Activated naive CD8-positive, alpha-beta T cell treated with anti-CD3 and anti-CD28 coated beads, Interleukin-2, amount 50 U/mL, for 16 hours (primary cell): ENCODE measurements around the gene GJA1.

Experiments used
- DNase-seq: peaks from one replicate; pipeline ENCODE4 v3.0.0-alpha.2; 2020; ENCODE audit warnings: low read depth, low spot score

Gene GJA1

DNA sequence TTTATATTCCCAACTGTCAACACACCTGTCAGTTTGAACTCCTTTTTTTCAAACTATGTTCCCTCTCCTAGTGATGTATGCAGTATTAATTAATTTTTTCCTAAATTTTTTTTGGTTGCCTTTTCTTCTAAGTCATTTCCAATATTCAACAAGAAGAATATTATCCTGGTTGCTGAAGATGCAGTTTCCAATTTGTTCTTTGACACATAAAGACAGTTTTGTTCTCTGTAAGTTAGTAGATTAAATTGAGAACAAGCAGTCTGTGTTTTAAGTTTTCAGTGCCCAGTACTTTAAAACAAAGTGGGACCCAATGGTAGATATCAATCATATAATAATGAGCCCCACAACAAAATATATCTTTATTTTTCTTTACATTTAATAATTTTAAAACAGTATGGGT is 47.3 kb downstream of the GJA1 start:
- DNase-seq, result no peak

DNA sequence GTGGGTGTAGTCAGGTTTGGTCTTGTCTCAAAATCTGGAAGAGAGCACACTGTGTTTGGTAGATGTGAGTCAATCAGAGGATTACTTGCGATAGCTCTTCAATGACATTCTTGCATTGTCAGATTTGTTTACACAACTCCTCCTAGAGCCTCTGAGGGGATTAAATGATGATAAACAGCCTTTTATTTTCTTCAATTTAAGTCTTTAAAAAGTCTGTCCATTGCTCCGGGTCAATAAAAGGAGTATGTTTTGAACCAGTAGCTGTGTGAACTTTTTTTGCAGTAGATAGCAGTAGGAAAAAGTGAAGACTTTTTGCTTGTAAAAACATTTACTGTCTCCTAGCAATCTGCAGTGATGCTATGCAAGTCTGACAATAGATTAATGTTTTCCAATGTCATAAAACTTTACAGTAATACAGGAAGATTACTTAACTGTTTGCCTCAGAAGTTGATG is 49.9 kb downstream of the GJA1 start:
- DNase-seq, result no peak

DNA sequence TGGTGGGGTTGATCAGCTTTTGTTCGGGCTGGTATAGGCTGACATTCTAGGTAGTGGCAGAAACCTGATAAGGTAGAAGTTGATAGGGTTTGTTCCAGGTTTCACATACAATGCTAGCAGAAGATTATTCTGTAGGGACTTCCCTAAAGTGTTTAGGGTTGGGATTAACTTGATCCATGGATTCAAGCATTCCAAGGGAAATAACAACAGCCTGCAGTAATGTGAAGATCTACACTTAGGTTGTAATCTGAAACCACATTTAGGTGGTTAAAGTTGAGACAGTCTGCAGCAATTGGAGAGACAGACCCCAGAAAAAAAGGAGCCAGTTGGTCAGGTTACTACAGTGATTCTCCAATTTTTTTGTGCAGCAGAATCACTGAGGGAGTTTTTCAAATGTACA is 56.1 kb downstream of the GJA1 start:
- DNase-seq, result no peak

DNA sequence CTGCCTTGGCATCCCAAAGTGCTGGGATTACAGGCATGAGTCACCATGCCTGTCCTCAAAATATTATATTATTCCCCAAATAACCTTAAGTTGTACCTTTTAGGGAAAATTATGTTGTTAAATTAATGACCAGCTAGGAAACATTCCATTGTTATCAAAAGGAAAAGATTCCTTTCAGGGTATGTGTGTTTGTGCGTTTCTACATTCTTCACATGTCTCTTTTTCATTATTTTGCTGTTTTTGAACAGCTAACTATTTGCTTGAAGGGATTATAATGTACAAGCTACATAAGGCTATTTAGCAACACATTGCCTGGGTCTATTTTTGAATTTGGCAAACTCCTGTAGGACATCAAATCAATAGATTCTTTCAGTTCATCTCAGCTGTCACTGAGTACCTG is 57.1 kb downstream of the GJA1 start:
- no peak for DNase-seq

DNA sequence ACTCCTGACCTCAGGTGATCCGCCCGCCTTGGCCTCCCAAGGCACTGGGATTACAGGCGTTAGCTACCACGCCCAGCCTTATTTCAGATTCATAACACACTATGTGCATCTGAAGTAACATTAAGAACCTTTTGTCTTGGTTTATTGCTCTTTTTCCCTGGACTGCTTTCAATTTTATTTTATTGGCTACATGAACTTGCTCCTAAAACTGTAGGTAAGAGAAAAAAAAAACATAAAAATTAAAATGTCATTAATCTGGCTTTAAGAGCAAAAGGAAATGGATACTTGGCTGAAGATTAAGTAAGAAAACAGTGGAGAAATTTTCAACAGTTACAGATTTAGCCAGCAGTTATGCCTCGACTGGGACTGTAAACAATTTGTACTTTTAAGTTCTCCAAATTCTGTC is 62.5 kb downstream of the GJA1 start:
- no peak for DNase-seq

DNA sequence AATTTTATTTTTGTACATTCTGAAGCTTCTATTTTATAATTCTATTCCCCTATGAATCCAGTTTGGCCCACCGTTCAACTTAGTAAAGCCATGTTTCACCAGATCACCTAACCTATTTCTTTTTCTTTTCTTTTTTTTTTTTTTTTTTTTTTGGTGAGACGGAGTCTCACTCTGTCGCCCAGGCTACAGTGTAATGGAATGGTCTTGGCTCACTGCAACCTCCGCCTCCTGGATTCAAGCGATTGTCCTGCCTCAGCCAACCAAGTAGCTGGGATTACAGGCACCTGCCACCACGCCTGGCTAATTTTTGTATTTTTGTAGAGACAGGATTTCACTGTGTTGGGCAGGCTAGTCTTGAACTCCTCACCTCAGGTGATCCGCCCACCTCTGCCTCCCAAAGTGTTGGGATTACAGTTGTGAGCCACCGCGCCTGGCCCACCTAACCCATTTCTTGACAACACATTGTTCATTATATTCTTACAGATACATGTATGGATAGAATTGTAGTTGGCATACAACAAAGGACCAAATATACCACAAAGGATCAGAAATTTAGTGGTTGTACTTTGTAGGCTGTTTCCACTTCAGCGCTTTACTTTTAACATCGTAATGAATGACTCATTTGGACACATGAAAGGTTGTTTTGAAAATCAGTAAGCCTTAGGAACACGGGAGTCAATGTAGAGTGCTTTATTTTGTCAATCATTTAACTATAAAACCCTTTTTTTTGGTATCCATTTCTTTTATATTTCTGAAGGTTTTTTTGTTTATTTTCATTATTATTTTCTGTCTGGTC is 63.2 kb downstream of the GJA1 start:
- DNase-seq, result no peak
